Activated T-cell treated with anti-CD3 and anti-CD28 coated beads for 1 hour (primary cell): ENCODE measurements around the gene ERICH6B.

ENCODE experiments used
- DNase-seq: peaks from one replicate; pipeline ENCODE4 v3.0.0-alpha.2; 2020; ENCODE audit warnings: low read depth

Gene ERICH6B

GRCh38 chr13:45601680-45602079, 13.9 kb downstream of the ERICH6B start:
- DNase-seq: no peak

GRCh38 chr13:45598597-45598996, 16.9 kb downstream of the ERICH6B start:
- no peak for DNase-seq

GRCh38 chr13:45596800-45597475, 18.6 kb downstream of the ERICH6B start:
- DNase-seq: no peak

GRCh38 chr13:45595965-45596364, 19.6 kb downstream of the ERICH6B start:
- DNase-seq: no peak

- no peak for DNase-seq
Measured at GRCh38 chr13:45594764-45595163, 20.8 kb downstream of the ERICH6B start.

GRCh38 chr13:45594227-45594626, 21.3 kb downstream of the ERICH6B start:
- DNase-seq: no peak

GRCh38 chr13:45592758-45593157, 22.8 kb downstream of the ERICH6B start:
- no peak for DNase-seq

- DNase-seq: no peak
Measured at GRCh38 chr13:45590066-45590465, 25.5 kb downstream of the ERICH6B start.

GRCh38 chr13:45587897-45588296, 27.6 kb downstream of the ERICH6B start:
- no peak for DNase-seq

- no peak for DNase-seq
Measured at GRCh38 chr13:45584816-45585215, 30.7 kb downstream of the ERICH6B start.

GRCh38 chr13:45582408-45583076, 33.0 kb downstream of the ERICH6B start:
- DNase-seq: no peak

- no peak for DNase-seq
Measured at GRCh38 chr13:45576466-45576865, 39.1 kb downstream of the ERICH6B start.

- no peak for DNase-seq
Measured at GRCh38 chr13:45575830-45576180, 39.7 kb downstream of the ERICH6B start.

GRCh38 chr13:45575146-45575829, 40.3 kb downstream of the ERICH6B start:
- no peak for DNase-seq

- DNase-seq: no peak
Measured at GRCh38 chr13:45565331-45565730, 50.2 kb downstream of the ERICH6B start.

GRCh38 chr13:45564133-45564776, 51.3 kb downstream of the ERICH6B start:
- no peak for DNase-seq

- DNase-seq: no peak
Measured at GRCh38 chr13:45554604-45555109, 60.9 kb downstream of the ERICH6B start.

GRCh38 chr13:45548281-45548680, 67.3 kb downstream of the ERICH6B start:
- DNase-seq: no peak

- DNase-seq: no peak
Measured at GRCh38 chr13:45546410-45546765, 69.2 kb downstream of the ERICH6B start.

GRCh38 chr13:45545686-45546409, 69.7 kb downstream of the ERICH6B start:
- DNase-seq: no peak

GRCh38 chr13:45544520-45544919, 71.0 kb downstream of the ERICH6B start:
- DNase-seq: no peak

- DNase-seq: no peak
Measured at GRCh38 chr13:45542878-45543277, 72.7 kb downstream of the ERICH6B start.
